NCI-H2107 treated with DMSO at 0.1 percent for 48 hours (cell line): ENCODE measurements around the gene TOMM6.

ENCODE experiments used
- DNase-seq: peaks from one replicate; lab custom pipeline; 2025; ENCODE audit not compliant: unreplicated experiment; lab: John Stamatoyannopoulos, UW

Gene TOMM6

DNA sequence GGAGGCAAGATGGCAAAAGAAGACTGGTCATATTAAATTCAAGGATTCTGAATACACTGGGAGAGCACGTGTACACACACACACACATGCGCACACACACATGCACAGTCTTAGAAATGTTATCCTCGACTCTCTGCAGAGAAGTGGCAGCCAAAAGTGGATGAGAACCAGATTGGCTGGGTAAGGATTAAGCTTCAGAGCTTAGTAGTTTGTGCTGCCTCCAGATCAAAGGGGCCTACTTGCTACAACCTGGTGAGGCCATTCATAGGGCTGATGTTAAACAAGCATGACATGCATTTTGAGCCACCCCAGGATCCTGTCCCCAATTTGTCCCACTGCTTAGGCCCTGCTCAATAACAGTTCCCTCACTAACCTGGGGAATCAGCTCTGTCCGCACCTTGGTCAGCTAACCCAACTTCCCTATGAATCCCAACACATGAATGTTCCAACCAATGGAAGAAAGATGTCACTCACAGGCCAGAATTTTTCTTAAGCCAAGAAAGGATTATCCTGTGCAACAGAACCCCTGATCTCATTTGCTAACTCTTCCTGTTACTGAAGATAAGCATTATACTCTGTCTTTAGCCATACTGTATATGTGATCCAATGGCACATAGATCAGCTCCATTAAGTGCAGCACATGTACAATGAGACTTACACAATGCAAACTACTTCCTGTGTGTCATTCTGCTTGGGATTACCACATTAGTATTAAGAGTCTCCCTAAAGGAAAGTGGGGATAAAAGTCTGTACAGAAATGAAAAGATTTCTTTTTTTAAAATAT is 31.0 kb downstream of the TOMM6 start:
- no peak for DNase-seq

DNA sequence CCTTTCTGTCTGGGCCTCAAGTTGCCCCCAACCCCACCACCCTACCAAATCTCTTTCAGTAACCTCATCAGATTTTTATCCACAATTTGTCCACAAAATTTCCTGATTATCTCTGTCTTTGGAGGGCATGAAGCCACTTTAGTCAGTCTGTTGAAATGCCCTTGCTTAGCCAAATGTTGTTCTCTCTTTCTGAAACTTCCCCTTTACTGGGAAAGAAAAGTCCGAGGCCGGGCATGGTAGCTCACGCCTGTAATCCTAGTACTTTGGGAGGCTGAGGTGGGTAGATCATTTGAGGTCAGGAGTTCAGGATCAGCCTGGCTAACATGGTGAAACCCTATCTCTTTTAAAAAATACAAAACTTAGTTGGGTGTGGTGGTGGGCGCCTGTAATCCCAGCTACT is 33.8 kb downstream of the TOMM6 start:
- no peak for DNase-seq

DNA sequence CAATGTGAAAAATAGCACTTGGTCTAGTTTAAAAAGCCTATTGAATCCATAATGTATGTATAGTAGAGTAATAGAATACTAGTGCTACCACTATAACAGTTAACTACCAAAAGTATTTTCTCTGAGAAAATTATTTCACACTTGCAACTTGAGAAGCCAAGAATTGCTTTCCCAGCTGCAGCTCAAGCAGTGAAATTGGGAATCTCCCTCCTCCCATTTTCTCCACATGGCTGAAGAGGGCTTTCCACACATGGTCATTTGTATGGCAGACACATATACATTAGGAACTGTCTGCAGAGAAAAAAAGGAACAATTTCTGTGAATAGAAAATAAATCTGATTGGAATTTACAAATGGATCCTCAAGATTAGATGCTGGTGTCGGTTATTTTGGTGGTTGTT is 34.5 kb downstream of the TOMM6 start:
- no peak for DNase-seq

DNA sequence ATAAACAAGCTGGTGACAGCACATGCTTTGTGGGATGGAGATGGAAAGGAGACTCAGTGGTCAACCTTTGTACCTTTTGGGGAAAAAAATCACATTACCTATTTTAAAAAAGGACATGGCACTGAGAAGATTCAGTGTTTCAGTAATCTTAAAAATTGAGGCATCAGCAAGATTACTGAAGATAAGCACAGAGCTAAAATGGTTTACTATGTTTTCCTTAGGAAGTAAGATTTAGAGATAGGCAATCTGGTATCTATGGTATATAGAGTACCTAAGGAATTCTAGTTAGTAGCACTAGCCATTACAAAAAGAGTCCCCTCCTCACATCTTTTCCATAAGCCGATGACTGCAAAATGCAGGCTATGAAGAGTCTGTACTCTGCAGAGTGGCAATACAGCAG is 35.7 kb downstream of the TOMM6 start:
- DNase-seq, result no peak

DNA sequence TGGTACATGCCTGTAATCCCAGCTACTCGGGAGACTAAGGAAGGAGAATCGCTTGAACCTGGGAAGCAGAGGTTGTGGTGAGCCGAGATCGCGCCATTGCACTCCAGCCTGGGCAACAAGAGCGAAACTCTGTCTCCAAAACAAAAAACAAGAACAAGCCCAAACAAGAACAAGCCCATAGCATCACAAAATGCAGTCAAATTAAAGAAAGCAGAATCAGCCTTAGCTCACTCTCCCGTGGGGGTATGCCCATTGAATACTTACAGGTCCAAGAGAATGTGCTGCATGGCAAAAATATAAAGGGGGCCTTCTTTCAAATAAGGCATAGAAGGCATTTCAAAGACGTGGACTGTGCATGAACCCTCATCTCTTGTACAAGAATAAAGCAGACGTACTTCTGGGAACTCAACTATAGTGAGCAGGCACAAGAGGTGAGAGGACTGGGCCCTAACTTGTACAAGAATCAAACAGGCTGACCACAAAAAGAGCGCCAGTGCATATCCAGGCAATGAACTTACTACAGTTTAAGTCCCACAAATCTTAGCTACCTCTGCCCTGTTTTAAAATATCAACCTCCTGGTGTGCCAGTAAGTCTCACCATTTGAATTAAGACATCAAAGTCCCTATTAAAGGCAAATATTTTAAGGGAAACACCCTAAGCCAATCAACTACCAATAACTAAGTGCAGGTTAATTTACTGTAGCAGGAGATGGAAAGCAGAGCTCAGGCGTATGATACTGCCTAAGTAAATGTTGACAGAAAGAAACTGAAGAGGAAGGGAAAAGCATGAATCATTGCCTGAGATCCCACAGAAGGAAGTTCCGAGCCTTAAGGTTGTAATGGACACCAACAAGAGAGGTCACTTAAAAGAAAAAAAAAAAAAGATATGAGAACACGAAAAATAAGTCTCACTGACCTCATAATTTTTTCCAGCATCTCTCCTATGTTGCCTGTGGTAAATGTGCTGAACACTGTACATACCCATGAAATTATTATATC is 37.4 kb downstream of the TOMM6 start:
- no peak for DNase-seq

DNA sequence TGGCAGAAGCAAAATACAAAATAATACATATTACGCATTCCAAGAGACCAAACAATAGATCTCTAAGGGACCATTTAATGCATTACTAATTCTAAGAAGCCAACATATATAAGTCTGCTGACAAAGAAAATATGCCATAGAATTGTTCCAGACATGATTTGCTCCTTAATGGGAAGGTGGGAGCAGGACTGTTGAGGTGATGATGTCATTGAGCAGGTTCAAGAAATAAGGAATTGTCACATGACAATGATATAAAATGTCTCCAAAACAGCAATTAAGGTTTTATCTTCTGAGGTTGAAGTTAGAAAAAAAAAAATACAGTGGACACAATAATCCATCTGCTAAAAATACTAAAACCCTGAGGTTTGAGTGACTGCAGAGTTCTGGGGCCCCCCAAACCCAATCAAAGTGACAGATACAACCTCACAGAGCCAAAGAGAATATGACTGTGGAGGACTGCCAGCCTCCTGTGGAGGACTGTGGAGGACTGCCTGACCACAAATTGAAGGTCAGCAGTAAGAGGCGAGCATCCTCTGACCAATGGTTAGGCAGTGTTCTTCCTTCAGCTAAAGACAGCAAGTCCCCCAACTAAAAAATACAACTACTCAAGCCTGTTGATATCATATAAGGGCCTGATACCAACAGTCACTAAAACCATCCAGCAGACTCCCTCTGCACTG is 39.0 kb downstream of the TOMM6 start:
- DNase-seq, result no peak

DNA sequence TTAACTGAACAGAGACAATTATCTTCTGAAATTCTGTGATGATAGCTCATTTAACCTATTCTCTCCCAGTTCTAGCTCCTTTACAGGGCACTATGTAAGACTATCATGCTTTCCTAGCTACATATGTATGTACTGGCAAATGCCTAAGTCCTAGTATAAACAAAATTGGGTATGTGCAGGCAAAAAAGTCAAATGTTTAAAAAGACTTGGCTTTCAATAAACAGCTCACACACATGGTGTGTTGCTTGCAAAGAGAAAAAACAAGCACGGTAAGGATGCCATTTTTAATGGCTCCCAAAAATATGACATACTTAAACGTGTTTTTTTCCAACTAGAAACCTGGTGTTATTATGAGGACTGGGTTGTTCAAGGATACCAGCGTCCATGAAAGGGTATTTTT is 44.8 kb downstream of the TOMM6 start:
- DNase-seq, result no peak

DNA sequence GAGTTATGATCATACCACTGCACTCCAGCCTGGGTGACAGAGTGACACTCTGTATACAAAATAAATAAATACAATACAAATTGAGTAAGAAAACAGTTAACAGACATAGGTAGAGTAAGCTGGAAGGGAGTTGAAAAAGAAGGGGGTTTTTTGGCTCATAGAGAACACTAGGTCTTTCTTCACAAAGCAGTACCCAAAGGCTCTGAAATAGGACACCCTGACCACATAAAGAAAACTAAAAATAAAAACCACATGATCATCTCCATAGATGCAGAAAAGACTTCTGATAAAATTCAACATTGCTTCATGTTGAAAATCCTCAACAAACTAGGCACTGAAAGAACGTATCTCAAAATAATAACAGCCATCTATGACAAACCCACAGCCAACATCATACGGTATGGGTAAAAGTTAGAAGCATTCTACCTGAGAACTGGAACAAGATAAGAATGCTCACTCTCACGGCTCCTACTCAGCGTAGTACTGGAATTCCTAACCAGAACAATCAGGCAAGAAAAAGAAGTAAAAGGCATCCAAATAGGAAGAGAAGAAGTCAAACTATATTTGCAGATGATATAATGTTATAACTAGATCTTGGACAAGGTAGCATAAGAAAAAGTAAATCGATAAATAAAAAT is 48.6 kb downstream of the TOMM6 start:
- DNase-seq, result peak; percentile 26

DNA sequence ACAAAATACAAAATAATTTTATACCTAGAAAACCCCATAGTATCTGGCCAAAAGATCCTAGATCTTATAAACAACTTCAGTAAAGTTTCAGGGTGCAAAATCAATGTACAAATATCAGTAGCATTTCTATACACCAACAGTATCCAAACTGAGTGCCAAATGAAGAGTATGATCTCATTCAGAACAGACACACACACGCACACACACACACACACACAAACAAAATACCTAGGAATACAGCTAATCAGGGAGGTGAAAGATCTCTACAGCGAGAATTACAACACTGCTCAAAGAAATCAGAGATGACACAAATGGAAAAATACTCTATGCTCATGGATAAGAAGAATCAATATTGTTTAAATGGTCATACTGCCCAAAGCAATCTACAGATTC is 49.2 kb downstream of the TOMM6 start:
- no peak for DNase-seq
